Iris pigment epithelial cell (primary cell): Measurements from ENCODE around the gene TOP1.
A peak's percentile ranks its signal among the peaks of the same experiment; 100 is the strongest.

ENCODE experiments used
- DNase-seq: peaks from one replicate; pipeline ENCODE4 v3.0.0-alpha.2; 2011; ENCODE audit warnings: low read depth

Gene TOP1

GRCh38 chr20:41169791-41170351 lies 141.2 kb downstream of the TOP1 start:
- DNase-seq, result peak; percentile 69

GRCh38 chr20:41170386-41171105 lies 141.9 kb downstream of the TOP1 start:
- no peak for DNase-seq

- DNase-seq, result no peak
These were observed 143.2 kb downstream of the TOP1 start for GRCh38 chr20:41171736-41172295.

- DNase-seq, result no peak
These were observed 143.9 kb downstream of the TOP1 start for GRCh38 chr20:41172296-41173140.

GRCh38 chr20:41173161-41173721 lies 144.6 kb downstream of the TOP1 start:
- DNase-seq, result peak; percentile 59

- DNase-seq, result no peak
These were observed 145.2 kb downstream of the TOP1 start for GRCh38 chr20:41173791-41174341.
